HG03354 (cell line): Measurements from ENCODE around the gene VGF.

Experiments
- ATAC-seq: cut with Tn5 transposase; IDR thresholded peaks from one replicate; pipeline ENCODE4 v1.9.1; 2021; ENCODE audit warnings: mild to moderate bottlenecking; ENCODE audit not compliant: unreplicated experiment, poor library complexity, severe bottlenecking

Gene VGF

GRCh38 chr7:101186844-101187428, 21.6 kb upstream of the VGF start:
- no peak for ATAC-seq

- no peak for ATAC-seq
Observed at GRCh38 chr7:101186194-101186593, 20.8 kb upstream of the VGF start.

GRCh38 chr7:101185258-101185839, 20.0 kb upstream of the VGF start:
- no peak for ATAC-seq

GRCh38 chr7:101180130-101180755, 14.9 kb upstream of the VGF start, which contains the start of gene NAT16:
TSS of gene NAT16 (minus strand) at chr7:101180293. CDS start at chr7:101174807, 5,486 bp downstream.
- no peak for ATAC-seq

- ATAC-seq, result no peak
Observed at GRCh38 chr7:101179713-101180112, 14.3 kb upstream of the VGF start.

- ATAC-seq, result no peak
Observed at GRCh38 chr7:101179117-101179516, 13.7 kb upstream of the VGF start.

- ATAC-seq, result no peak
Observed at GRCh38 chr7:101177644-101178043, 12.3 kb upstream of the VGF start.

- no peak for ATAC-seq
Observed at GRCh38 chr7:101175664-101176063, 10.3 kb upstream of the VGF start.

- no peak for ATAC-seq
Observed at GRCh38 chr7:101174322-101174854, 9.0 kb upstream of the VGF start.

GRCh38 chr7:101173752-101174244, 8.4 kb upstream of the VGF start:
- ATAC-seq, result peak; percentile 54

GRCh38 chr7:101172854-101173751, 7.7 kb upstream of the VGF start:
- no peak for ATAC-seq

GRCh38 chr7:101172005-101172853, 6.9 kb upstream of the VGF start:
- no peak for ATAC-seq

GRCh38 chr7:101171442-101171837, 6.1 kb upstream of the VGF start:
- no peak for ATAC-seq

GRCh38 chr7:101170617-101171441, 5.5 kb upstream of the VGF start:
- no peak for ATAC-seq

GRCh38 chr7:101169838-101170551, 4.6 kb upstream of the VGF start:
- peak; percentile 44 for ATAC-seq

- no peak for ATAC-seq
Observed at GRCh38 chr7:101169110-101169837, 3.9 kb upstream of the VGF start.

- ATAC-seq, result no peak
Observed at GRCh38 chr7:101168412-101169049, 3.2 kb upstream of the VGF start.
